Astrocyte of the cerebellum (primary cell): ENCODE data around the gene SLC36A2.

Experiments
- DNase-seq: peaks from one replicate; pipeline ENCODE4 v3.0.0-alpha.2; 2011; ENCODE audit warnings: low read depth
- H3K4me3 ChIP-seq: 2 replicates; pipeline ENCODE4 v1.5.1; 2011; ENCODE audit warnings: mild to moderate bottlenecking, low read depth, low read length, moderate library complexity
- in situ Hi-C: cut with HindIII; loops from 2 replicates; pipeline ENCODE4 v1.10.0; 2017; ENCODE audit warnings: low sequenced_read_pairs
- TF ChIP-seq, protein P1 (sequence below): IDR thresholded peaks from 2 replicates; pipeline ENCODE4 v1.5.1; 2012; ENCODE audit warnings: low read length, low read depth, moderate library complexity, mild to moderate bottlenecking; ENCODE audit errors: missing control alignments

SLC36A2 gene

DNA sequence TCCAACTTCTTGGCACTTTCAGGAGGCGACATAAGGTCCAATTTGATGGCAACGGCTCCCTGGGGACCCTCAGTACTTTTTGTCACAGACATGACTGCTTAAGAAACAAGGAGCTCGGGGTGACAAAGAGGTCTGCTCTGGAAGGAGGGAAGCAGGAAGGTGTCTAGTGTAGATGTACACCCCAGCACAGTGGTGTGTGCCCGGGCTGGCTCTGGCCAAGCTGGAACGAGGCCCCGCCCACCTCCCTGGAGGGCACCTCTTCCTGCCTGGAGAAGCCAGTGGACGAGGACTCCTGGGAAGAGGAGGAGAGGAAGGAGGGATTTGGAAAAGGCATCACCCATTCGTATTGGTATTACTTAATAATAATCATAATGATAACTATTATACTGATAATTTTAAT, at the start of gene SLC36A2:
TSS of gene SLC36A2 (minus strand) at position 191 of the 400 bp plus-strand sequence. CDS start at position 92, 99 bp downstream.
- in situ Hi-C loops: loop anchor here (5.0 kb wide), 1 partner anchor 85 kb away; no protein-coding TSS in a partner anchor
- no peak within 1 kb of the TSS for H3K4me3 ChIP-seq
- TF ChIP-seq, protein P1, sequence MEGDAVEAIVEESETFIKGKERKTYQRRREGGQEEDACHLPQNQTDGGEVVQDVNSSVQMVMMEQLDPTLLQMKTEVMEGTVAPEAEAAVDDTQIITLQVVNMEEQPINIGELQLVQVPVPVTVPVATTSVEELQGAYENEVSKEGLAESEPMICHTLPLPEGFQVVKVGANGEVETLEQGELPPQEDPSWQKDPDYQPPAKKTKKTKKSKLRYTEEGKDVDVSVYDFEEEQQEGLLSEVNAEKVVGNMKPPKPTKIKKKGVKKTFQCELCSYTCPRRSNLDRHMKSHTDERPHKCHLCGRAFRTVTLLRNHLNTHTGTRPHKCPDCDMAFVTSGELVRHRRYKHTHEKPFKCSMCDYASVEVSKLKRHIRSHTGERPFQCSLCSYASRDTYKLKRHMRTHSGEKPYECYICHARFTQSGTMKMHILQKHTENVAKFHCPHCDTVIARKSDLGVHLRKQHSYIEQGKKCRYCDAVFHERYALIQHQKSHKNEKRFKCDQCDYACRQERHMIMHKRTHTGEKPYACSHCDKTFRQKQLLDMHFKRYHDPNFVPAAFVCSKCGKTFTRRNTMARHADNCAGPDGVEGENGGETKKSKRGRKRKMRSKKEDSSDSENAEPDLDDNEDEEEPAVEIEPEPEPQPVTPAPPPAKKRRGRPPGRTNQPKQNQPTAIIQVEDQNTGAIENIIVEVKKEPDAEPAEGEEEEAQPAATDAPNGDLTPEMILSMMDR: no peak
- DNase-seq: no peak

DNA sequence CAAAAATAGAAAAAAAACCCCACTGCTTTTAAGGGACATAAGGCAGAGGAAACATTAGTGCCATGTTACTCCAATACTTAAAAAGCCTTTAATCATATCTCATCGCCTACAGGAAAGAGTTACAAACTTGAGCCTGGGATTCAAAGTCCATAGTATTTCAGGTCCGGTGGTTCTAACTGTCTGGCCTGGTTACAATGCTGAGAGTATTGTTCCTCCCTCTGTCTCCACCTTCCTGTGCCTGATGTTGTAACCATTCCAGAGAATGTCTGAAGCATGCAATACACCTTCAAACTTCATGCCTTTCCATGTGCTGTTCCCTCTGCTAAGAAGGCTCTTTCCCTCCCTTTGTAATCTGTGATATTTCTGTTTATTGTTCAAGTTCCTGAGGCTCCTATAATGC, 41.6 kb upstream of the SLC36A2 start:
- TF ChIP-seq, protein P1: no peak
- in situ Hi-C loops: no loop called here
- no peak overlapping the region for H3K4me3 ChIP-seq
- DNase-seq: no peak

DNA sequence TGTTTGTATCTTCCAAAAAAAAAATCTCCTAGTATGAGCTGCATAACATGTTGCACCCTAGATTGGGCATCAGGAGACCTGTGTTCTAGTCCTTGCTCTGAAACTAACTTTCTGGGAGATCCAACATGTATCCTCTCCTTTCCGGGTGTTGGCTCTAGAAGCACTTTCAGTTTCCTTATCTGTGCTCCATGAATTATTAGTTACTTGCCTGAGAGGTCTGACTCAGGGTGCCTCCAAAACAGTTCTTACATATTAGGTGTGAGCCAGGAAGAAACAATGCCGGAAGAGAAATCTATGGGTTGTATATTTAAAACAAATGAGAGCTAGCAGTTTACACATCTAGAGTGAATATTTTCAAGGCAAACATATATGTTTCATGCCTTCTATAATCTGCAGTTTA, 36.7 kb upstream of the SLC36A2 start:
- no peak overlapping the region for H3K4me3 ChIP-seq
- in situ Hi-C loops: no loop called here
- no peak for DNase-seq
- TF ChIP-seq, protein P1: no peak

DNA sequence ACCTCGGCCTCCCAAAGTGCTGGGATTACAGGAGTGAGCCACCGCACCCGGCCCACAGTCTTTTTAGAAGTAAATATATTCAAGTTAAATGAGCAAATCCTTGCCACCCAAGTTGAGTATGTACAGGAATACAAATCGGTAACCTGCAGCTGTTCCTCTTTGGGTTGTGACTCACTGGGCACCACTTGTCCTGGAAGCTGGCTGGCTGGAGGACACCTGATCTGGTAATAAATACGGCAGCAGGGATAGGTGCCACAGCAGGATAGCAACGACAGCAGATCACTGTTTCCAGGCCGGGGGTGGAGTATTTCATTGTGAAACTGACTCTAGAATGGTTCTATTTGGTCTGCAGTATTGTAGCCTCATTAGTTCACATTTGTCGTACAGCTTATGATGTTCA, 35.7 kb upstream of the SLC36A2 start:
- in situ Hi-C loops: no loop called here

DNA sequence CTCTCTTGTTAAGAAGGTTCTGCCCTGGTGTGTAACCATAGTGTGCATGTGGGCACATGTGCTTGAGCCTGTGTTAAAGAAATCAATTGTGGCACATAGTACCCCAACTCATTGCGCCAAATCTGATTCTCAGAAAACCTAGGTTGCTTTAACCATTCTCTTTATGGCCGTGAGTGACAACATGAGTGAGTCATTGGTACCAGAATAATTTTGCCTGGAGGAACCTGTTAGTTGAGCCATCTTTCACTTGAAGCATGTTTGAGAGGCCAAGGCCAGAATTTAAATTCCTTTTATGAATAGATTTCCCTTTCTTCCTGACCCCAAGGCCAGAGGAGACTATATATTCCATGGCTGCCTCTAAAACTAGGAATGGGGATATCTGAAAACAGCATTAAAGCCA, 35.2 kb upstream of the SLC36A2 start:
- H3K4me3 ChIP-seq: no peak overlapping the region
- in situ Hi-C loops: no loop called here
- TF ChIP-seq, protein P1: no peak
- no peak for DNase-seq

More for the DNA sequence above, 35.7 kb upstream of the SLC36A2 start:
- TF ChIP-seq, protein P1: no peak
- H3K4me3 ChIP-seq: no peak overlapping the region
- no peak for DNase-seq

DNA sequence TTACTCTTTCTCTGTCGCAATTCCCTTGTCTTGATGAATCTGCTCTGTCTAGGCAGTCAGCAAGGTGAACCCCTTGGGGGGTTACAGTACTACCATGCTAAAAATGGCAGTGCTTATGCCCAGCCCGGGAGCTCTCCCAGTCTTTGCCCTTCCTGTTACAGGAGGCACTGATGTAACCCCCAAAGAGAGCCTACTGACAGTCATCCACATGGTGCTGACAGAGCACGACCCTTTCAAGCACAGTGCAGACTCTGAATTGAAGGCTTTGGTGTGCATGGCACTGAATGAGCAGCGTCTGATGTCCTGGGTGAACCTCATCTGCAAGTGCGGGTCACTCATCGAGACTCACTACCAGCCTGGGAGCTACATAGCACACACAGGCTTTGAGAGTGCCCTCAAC, 34.5 kb upstream of the SLC36A2 start:
- TF ChIP-seq, protein P1: no peak
- in situ Hi-C loops: no loop called here

DNA sequence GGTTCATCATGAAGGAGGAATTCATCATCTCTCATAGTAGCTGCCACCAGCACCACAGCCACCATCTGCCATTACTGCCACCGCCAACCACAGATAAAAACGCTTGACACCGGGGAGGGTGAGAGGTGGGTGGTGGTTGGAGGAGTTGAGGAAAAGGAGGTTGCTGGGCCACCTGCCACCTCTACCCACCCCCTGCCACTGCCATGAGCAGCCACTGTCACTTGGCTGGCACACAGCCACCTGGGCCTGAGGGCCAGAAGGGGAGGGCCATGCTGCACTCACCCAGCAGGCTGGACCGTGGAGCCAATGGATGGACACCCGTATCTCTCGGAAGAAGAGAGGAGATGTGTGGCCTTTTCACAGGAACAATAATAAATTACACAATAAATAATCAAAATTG, 31.3 kb upstream of the SLC36A2 start:
- no peak for DNase-seq
- no peak overlapping the region for H3K4me3 ChIP-seq
- in situ Hi-C loops: no loop called here
- TF ChIP-seq, protein P1: no peak

More for the DNA sequence above, 34.5 kb upstream of the SLC36A2 start:
- DNase-seq: no peak
- no peak overlapping the region for H3K4me3 ChIP-seq
